ENCODE results near the gene FKBP7.

- TF ChIP-seq TAF1 (IDR thresholded peaks at IDR 0.05; ENCODE audit: borderline replicate concordance, low read depth, low read length) = no peak
- TF ChIP-seq POLR2A (IDR thresholded peaks at IDR 0.05; ENCODE audit: low read depth, low read length) = no peak
Measured at GRCh38 chr2:178476477-178476876, 1.9 kb downstream of the FKBP7 start.

All from GM12892 (cell line).